Stimulated activated CD4-positive, alpha-beta T cell treated with anti-CD3 and anti-CD28 coated beads, Interleukin-4, amount 100 ng/mL, for 1 hour (primary cell): ENCODE measurements around the gene BNC2.
"Not testable (repeated sequence)": the region's sequence is repeated elsewhere in the genome, so short reads cannot be mapped to it uniquely, and the experiment has no call there.

ENCODE experiments used
- DNase-seq: peaks from one replicate; pipeline ENCODE4 v3.0.0-alpha.2; 2020

BNC2 gene

GRCh38 chr9:16480584-16480983 lies 389.9 kb downstream of the BNC2 start:
- DNase-seq: not testable (repeated sequence)

DNA sequence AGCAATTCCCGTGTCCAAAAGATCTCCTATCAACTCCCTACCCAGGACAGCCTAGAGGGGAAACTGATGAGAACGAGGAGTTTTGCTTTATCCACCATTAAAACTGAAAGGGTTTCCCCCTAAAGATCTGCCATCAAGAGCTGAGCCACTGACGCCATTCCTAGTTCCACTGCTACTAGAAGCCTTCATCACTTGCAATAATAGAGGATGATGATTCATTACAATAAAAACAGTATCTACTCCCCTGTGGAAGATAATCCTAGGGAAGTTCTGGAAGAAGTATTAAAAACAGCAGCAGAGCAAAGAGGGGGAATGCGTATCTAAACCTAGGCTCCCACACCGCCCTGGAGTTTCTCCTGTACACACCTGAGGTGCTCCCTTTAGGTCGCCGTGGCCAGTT lies 394.5 kb downstream of the BNC2 start:
- DNase-seq: no peak

- no peak for DNase-seq
Observed at GRCh38 chr9:16475257-16475656, 395.2 kb downstream of the BNC2 start.

DNA sequence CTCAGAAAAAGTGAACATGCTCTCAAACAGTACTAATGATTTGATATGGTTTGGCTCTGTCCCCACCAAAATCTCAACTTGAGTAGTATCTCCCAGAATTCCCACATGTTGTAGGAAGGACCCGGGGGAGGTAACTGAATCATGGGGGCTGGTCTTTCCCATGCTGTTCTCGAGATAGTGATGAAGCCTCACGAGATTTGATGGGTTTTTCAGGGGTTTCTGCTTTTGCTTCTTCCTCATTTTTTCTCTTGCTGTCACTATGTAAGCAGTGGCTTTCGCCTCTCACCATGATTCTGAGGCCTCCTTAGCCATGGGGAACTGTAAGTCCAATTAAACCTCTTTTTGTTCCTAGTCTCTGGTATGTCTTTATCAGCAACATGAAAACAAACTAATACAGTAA lies 401.3 kb downstream of the BNC2 start:
- DNase-seq: no peak

GRCh38 chr9:16461851-16462250 lies 408.6 kb downstream of the BNC2 start:
- no peak for DNase-seq

DNA sequence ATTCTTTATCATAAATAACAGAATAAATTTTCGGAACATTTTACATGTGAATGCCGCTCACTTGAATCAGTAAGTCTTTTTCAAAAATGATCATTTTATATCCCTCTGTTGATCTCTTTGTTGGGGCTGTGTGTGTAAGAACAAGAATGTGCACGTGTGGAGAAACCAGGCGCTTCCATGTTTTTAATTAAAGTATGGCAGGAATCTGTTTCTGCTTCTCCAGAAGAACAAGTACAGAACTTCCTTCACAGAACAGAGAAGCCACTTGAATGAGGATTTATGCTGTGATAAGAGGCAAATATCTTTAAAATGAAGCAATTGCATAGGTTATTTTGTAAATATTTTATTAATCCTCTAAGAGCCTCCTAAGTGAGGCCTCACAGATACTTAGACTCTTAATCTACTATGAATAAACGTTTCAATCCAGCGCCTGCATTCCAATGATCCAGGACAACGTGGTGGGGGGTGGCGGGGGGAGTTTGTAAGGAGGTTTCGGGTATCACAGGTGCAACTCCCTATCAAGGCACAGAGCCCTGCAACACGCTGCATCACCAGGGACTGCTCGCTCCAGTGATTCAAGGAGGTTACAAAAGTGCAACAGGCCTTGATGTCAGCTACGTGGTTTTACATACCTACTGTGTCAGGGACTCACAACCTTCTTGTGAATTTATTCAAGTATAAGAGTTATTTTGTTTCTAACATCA lies 409.2 kb downstream of the BNC2 start:
- no peak for DNase-seq

GRCh38 chr9:16460696-16461095 lies 409.8 kb downstream of the BNC2 start:
- DNase-seq: no peak

DNA sequence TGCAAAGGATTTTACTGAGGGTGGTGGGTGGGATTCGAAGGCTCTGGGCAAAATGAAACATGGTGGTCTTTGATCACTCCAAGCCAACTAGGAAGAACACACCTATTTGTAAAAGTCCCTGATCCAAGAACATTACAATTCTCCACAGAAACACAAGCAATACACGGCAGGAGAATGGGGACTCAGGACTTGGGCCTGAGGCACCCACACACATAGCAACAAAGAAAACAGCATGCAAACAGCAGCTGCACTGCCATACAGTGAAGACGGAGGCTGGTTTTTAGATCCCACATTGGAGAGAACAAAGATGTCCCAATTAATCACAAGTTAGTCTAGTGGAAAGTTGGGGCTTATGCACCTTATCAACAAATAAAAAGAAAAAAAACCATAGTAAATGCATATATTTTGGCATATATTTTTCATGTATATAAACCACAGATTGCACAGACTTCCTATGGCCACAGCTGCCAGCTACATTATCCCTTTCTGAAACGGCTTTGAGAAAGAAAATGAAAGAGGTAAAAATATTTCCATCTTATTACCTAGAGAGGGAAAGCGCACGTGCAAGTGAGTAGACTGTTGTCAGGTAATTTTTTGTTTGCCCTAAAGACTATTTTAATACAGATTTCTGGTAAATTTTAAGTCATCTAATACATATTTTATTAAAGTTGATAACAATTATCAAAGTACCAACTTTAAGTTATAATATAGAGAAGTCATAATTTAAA lies 410.9 kb downstream of the BNC2 start:
- DNase-seq: no peak

DNA sequence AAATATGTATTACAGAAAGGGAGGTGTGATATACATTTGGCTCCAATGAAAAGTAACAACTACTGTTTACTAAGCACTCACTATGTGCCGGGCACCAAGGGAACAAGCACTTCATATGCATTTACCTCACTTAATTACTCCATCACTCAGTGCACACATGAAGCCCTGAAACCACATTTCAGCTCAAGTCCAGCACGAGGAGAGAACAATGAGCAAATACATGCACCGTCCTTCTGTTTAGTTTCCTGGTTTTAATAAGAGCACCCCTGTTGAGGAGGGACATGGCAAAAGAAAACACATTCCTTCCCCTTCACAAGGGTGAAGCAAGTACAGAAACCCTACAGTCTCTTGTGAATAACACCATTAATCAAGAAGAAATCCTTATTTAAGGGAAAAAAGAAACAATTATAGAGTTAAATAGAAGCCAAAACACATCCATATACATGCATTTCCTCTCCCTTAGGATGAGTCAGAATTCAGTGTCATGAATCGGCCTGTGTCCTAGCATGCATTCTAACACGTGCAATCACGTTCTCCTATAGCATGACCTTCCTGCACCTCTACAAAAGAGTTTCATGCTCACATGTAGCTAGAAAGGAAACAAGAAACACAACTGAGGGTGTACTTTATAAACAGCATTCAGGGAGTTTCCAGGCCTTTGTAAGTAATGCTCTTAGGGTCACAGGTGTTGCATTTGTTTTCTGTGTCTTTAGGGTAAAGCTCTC lies 411.6 kb downstream of the BNC2 start:
- DNase-seq: no peak

- DNase-seq: no peak
Observed at GRCh38 chr9:16455842-16456241, 414.6 kb downstream of the BNC2 start.

DNA sequence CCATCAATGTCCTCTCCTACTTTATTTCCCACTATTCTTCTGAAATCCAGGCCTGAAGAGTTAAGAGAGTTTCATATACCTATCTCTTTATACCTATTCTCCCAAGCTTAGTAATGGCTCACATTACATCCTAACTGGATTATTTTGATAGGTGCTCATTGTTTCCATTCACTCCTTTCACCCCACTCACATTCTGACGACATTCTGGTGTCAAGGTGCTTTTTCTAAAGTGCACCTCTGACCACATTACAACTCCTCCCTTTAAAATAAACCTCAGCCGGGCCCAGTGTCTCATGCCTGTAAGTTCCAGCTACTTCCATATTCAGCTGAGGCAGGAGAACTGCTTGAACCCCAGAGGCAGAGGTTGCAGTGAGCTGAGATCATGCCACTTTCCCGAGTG lies 417.1 kb downstream of the BNC2 start:
- no peak for DNase-seq

GRCh38 chr9:16450578-16450977 lies 419.9 kb downstream of the BNC2 start:
- no peak for DNase-seq

DNA sequence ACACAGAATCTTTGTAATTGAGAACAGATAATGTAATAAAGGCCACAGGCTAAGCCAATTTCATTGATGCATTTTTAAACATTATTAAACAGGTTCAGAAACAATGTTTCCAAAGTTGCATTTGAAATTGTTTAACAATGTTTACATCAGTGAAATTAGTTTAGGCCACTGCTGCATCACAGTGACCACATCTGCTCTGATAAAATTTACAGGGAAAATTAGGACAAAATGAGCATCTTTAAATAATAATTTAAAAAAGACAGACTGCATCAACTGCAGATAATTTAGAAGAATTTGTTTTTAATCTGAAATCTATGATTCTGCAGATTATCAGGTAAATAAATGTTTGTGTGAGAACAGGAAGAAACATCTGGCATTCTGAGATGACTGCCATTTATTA lies 420.4 kb downstream of the BNC2 start:
- DNase-seq: no peak

GRCh38 chr9:16449076-16449730 lies 421.3 kb downstream of the BNC2 start:
- no peak for DNase-seq

GRCh38 chr9:16447946-16448345 lies 422.5 kb downstream of the BNC2 start:
- no peak for DNase-seq

GRCh38 chr9:16446636-16447035 lies 423.8 kb downstream of the BNC2 start:
- no peak for DNase-seq

GRCh38 chr9:16445141-16445920 lies 425.1 kb downstream of the BNC2 start:
- no peak for DNase-seq

- no peak for DNase-seq
Observed at GRCh38 chr9:16442622-16443021, 427.8 kb downstream of the BNC2 start.

GRCh38 chr9:16441791-16442190 lies 428.7 kb downstream of the BNC2 start:
- DNase-seq: no peak

DNA sequence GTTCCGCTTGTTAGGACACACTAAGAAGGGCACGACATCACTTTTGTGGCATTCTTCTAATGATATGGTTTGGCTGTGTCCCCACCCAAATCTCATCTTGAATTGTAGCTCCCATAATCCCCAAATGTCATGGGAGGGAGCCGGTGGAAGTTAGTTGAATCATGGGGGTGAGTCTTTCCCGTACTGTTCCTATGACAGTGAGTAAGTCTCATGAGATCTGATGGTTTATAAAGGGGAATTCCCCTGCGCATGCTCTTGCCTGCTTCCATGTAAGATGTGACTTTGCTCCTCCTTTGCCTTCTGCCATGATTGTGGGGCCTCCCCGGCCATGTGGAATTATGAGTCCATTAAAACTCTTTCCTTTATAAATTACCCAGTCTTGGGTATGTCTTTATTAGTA lies 431.6 kb downstream of the BNC2 start:
- DNase-seq: not testable (repeated sequence)

DNA sequence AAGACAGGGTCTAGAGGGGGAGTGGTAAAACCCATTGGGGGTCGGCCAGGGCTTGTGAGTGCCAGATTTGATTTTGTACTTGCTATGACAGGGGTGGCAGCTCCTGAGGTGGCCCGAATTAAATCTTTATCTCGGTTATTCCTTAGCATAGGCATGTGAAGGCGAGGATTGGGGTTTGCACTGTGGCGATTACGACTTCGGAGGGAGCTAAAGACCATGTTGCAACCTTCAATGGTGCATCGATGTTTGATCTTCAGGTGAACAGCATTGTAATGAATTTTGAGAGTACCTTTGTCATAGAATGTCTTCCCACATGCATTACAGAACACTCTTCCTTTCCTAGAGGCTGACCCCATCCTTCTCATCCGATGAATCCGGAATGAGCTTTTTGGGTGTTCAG lies 433.9 kb downstream of the BNC2 start:
- no peak for DNase-seq

DNA sequence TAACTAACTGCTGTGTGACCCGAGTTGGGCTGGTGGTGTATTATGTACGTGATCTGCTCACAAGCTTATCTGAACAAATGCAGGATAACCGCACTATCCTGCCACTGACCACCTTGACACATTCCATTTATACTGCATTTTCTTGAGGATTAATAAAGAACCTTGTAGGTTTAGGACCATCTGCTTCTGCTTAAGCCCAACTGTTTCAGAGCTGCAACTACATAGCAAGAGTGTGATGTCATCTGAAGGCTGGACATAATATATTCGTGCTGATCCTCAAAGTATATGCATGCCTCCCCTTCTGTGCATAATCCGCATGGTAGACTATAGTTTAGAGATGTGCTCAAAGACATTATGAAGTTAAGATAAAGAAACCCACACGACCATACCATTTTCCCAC lies 435.9 kb downstream of the BNC2 start:
- no peak for DNase-seq

DNA sequence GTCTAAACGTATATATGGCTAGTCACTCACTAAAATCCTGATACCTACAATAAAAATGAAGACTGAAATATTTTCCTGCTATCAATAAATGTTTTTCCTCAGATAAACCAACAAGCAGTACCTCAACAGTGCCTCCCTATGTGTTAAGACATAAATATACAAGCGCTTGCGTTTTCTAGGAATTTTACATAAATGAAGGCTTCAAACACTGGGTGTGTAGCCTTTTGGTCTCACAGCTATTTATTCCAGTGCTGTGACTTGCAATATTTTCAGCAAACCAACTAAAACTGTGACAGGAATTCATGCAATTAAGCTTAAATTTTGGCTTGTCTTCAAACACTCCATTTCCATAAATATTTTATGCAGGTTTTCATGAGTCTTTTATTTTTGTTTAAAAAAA lies 437.0 kb downstream of the BNC2 start:
- DNase-seq: no peak
